ENCODE data around the gene IFT57.

Gene IFT57

DNA sequence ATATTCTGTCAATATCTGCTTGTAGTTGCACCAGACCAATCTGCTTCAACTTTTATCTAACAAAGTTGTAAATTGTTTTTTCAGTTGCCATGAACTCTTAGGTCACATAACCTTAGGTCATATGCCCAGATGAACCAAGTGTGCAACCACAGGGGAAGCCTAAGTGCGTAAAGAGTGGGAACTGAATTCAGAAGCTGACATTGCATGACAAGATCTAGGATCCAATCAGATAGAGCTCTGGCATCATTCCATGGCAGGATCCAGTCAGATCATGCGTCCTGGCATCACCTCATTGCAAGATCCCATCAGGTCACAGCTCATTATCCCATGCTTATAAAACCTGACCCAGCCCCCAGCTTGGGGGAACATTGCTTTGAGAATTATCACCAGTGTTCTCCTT lies 18.9 kb upstream of the IFT57 start:
- TF ChIP-seq TAF1 (IDR thresholded peaks at IDR 0.05; ENCODE audit: borderline replicate concordance, low read depth, low read length) (no peak), POLR2AphosphoS5 (IDR thresholded peaks at IDR 0.05; ENCODE audit: low read depth, low read length) (no peak), POLR2A (IDR thresholded peaks at IDR 0.05; ENCODE audit: low read depth, low read length) (no peak)
- FAIRE-seq (no peak), DNase-seq (ENCODE audit: insufficient read length) (no peak)

DNA sequence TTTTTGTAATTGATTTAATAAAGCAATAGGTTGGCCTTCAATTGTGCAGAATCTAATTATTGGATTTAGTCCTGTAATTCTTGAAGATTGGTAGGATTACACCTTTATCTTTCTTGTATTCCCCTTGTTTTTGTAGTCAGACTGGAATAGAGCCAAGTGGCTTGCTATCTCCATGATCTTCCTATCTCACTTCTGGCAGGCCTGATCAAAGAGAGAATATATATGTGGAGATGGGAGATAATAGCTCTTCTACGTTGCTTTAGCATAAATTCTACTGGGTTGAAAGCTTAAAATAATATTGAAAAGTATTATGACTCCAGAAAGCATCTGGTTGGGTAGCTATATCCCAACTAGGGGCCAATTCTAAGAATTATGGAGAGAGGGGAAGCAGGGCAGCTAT lies 16.9 kb upstream of the IFT57 start:
- no peak for TF ChIP-seq POLR2AphosphoS5 (IDR thresholded peaks at IDR 0.05; ENCODE audit: low read depth, low read length)
- no peak for TF ChIP-seq POLR2A (IDR thresholded peaks at IDR 0.05; ENCODE audit: low read depth, low read length)
- TF ChIP-seq TAF1 (IDR thresholded peaks at IDR 0.05; ENCODE audit: borderline replicate concordance, low read depth, low read length): no peak
- no peak for DNase-seq (ENCODE audit: insufficient read length)
- no peak for FAIRE-seq

DNA sequence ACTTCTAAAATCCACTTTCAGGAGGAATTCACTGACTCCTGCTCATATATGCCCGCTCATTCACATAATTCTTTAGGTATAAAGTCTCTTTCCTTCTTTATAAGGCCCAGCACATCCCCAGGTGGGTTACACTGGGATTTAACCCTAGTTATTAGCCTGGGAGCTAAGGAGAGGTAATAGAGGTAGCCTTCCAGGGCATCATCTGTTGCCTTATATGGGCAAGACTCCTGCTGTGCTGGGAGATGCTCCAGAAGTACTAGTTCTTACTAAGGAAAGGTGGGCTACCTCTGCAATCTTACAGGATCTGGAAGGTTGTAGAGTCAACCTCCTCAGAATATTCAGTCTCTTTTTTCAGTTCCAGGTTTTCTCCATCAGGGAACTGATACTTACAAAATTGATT lies 13.1 kb upstream of the IFT57 start:
- no peak for FAIRE-seq
- TF ChIP-seq POLR2A (IDR thresholded peaks at IDR 0.05; ENCODE audit: low read depth, low read length): no peak
- no peak for TF ChIP-seq POLR2AphosphoS5 (IDR thresholded peaks at IDR 0.05; ENCODE audit: low read depth, low read length)
- no peak for TF ChIP-seq TAF1 (IDR thresholded peaks at IDR 0.05; ENCODE audit: borderline replicate concordance, low read depth, low read length)

DNA sequence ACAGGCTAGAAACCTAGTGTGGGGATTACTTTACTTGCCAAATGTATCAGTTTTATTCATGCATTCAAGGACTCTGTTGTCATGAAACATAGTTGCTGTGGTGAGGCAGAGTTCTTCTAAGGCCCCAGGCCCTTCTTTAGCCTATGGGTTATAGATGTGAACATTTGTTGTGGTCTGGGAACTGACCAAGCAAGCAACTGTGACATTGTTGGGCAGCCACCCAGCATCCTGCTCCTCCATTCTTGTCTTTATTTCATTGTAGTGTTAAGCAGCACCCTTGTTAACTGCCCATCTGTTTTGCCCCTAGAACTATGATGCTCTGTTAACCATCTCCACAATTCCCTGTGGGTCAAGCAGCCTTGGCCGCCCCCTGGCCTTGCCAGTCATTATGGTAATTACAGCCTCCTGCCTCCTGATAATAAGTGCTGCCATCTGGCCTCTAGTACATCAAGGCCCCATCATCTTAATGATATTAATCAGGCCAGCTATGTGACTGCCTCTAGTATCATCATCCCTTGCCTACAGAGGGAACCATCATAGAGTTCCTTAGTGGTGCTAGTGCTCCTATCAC lies 12.2 kb upstream of the IFT57 start:
- DNase-seq (ENCODE audit: insufficient read length): no peak

More for the DNA sequence above, 13.1 kb upstream of the IFT57 start:
- DNase-seq (ENCODE audit: insufficient read length): no peak

DNA sequence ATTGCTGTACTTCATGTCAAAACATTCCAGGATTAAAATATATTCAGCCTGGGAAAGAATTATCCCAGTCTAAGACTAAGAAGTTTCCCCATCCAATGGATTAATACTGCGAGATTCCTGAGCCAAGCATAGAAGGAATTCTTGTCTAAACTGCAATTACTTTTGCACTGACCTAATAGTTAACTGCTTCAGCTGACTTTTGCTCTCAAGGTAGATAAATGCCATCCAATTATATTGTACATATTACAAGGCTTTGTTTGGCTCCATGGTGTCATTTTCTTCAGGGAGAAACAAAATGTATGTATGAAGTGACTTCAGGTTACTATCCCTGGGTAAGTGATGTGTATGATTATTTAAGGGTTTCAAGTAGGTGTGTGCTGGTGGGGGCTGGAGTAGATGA lies 6.1 kb upstream of the IFT57 start:
- FAIRE-seq (no peak), DNase-seq (ENCODE audit: insufficient read length) (no peak)
- TF ChIP-seq POLR2A (IDR thresholded peaks at IDR 0.05; ENCODE audit: low read depth, low read length) (no peak), TAF1 (IDR thresholded peaks at IDR 0.05; ENCODE audit: borderline replicate concordance, low read depth, low read length) (no peak), POLR2AphosphoS5 (IDR thresholded peaks at IDR 0.05; ENCODE audit: low read depth, low read length) (no peak)

More for the DNA sequence above, 12.2 kb upstream of the IFT57 start:
- no peak for FAIRE-seq
- TF ChIP-seq POLR2AphosphoS5 (IDR thresholded peaks at IDR 0.05; ENCODE audit: low read depth, low read length) (no peak), TAF1 (IDR thresholded peaks at IDR 0.05; ENCODE audit: borderline replicate concordance, low read depth, low read length) (no peak), POLR2A (IDR thresholded peaks at IDR 0.05; ENCODE audit: low read depth, low read length) (no peak)

DNA sequence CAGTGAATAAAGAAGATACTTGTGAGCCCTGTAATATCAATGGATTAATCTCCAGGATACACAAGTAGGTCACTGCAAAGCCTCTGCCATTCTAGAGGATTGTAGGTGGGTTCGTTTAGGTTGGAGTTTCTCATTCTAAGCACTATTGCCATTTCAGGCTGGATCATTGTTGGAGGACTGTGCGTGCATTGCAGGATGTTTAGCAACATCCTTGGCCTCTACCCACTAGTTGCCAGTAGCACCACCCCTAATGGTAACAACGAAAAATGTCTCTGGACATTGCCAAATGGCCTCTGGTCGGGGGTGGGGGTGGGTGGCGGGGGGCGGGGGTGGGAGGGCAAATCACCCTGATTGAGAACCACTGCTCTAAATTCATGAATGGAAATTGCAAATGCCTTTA lies 4.9 kb upstream of the IFT57 start:
- no peak for FAIRE-seq
- DNase-seq (ENCODE audit: insufficient read length): no peak
- TF ChIP-seq POLR2AphosphoS5 (IDR thresholded peaks at IDR 0.05; ENCODE audit: low read depth, low read length) (no peak), TAF1 (IDR thresholded peaks at IDR 0.05; ENCODE audit: borderline replicate concordance, low read depth, low read length) (no peak), POLR2A (IDR thresholded peaks at IDR 0.05; ENCODE audit: low read depth, low read length) (no peak)

DNA sequence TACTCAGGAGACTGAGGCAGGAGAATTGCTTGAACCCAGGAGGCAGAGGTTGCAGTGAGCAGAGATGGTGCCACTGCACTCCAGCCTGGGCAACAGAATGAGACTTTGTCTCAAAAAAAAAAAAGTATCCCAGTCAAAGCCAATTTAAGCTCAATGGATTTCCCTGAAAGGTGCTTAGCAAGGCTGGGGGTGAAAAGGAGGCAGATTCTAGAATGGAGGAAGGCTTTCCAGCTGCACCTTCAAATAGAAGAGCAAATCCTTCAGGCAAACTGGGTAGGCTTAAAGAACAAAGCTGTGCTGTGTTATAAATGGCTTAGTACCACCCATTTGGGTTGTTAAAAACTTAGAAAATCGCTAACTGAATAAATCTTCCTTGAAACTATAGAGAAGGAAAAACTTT lies 3.0 kb upstream of the IFT57 start:
- DNase-seq (ENCODE audit: insufficient read length) (no peak), FAIRE-seq (no peak)
- TF ChIP-seq POLR2A (IDR thresholded peaks at IDR 0.05; ENCODE audit: low read depth, low read length) (no peak), TAF1 (IDR thresholded peaks at IDR 0.05; ENCODE audit: borderline replicate concordance, low read depth, low read length) (no peak), POLR2AphosphoS5 (IDR thresholded peaks at IDR 0.05; ENCODE audit: low read depth, low read length) (no peak)

DNA sequence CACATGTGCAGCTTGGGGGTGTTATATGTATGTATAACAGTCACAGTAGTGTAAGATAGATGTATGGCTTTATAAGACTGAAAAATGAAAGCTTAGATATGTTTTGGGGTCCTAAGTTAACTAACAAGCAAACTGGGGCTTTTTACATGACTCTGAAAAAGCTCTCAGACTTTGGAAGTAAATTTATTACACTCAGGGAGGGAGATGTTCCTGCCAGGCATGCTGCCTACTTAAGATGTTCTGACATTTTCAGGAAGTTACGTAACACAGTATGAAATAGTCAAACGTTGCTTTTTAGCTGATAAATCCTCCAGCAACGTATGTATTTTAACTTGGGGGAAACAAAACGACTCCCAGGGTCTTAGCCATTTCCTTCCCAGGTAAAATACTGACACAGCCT lies 1.7 kb upstream of the IFT57 start:
- DNase-seq (ENCODE audit: insufficient read length) (no peak), FAIRE-seq (peak; percentile 78)
- no peak for TF ChIP-seq TAF1 (IDR thresholded peaks at IDR 0.05; ENCODE audit: borderline replicate concordance, low read depth, low read length)

DNA sequence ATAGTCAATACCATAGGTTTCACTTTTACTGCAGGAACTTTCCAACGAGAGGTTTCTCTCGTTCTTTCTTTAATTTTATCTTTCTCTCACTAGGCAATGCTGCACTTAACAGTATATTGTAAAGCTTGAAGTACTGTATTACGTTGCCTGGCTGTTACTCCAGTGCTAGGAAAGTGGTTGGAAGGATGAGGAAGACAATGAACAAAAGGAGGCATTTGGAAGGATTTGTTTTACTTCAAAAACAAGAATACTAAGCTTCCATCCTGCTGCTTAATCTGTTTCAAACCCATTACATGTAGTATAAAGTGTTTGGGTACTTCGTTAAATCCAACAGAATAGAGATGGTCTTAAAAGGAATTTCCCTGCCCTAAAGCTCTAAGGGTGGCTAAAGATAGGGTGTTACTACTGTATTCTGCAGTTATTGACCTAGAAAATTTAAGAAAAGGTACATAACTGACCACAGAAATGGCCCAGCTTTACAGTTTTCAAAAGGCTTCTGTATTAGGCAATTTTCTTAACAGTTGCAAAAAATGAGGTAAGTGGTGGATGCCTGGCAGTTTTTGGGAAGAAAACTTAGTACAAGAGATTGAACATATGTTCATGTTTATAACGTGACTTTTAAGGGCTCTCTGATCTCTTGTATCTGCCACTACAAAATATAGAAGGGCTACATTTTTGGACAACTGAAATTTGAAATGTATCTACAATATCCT lies 785 bp upstream of the IFT57 start:
- FAIRE-seq: no peak
- no peak for DNase-seq (ENCODE audit: insufficient read length)
- TF ChIP-seq TAF1 (IDR thresholded peaks at IDR 0.05; ENCODE audit: borderline replicate concordance, low read depth, low read length) (no peak), POLR2A (IDR thresholded peaks at IDR 0.05; ENCODE audit: low read depth, low read length) (no peak), POLR2AphosphoS5 (IDR thresholded peaks at IDR 0.05; ENCODE audit: low read depth, low read length) (no peak; the same call in 1 of the 2 replicates)

DNA sequence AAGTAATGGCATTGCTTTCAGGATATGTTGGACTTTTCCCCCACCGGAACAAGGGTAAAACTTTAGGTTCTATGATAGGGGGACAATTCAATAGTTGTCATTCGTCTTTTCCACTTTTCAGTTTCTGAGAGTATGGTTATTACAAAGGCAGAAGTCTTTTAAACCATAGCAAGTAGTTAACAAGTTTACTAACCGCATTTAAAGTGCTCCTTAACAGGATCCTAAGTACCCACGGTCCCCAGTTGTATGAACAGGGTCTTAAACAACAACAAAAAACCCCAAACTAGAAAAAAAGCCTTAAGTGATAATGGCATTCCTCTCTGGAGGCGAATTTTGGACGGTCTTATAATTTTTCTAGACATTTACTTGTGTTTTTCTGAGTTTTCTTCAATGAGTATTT lies 831 bp downstream of the IFT57 start:
- DNase-seq (ENCODE audit: insufficient read length) (no peak), FAIRE-seq (no peak)
- no peak for TF ChIP-seq TAF1 (IDR thresholded peaks at IDR 0.05; ENCODE audit: borderline replicate concordance, low read depth, low read length)
- TF ChIP-seq POLR2A (IDR thresholded peaks at IDR 0.05; ENCODE audit: low read depth, low read length): no peak
- TF ChIP-seq POLR2AphosphoS5 (IDR thresholded peaks at IDR 0.05; ENCODE audit: low read depth, low read length): no peak

DNA sequence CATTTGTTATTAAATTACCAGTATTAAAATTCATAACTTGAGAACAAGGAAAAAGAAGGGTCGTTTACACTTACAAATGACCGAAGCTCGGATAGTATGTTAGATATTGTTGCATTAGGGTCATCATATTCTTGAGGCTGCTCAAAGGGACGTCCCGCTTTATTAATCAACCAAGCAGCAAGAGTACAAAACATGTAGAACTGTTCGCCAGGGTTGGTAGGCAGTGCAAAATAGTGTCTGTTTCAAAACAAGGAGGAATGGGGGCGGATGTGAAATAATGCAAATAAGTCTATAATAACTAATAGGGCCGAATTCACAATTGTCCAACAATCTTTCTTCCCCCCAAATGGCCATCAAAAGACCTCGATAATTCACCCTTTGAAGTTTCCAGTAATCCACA lies 2.9 kb downstream of the IFT57 start:
- TF ChIP-seq POLR2A (IDR thresholded peaks at IDR 0.05; ENCODE audit: low read depth, low read length): no peak
- TF ChIP-seq POLR2AphosphoS5 (IDR thresholded peaks at IDR 0.05; ENCODE audit: low read depth, low read length): no peak
- no peak for TF ChIP-seq TAF1 (IDR thresholded peaks at IDR 0.05; ENCODE audit: borderline replicate concordance, low read depth, low read length)
- DNase-seq (ENCODE audit: insufficient read length) (peak; percentile 1), FAIRE-seq (peak; percentile 91)

DNA sequence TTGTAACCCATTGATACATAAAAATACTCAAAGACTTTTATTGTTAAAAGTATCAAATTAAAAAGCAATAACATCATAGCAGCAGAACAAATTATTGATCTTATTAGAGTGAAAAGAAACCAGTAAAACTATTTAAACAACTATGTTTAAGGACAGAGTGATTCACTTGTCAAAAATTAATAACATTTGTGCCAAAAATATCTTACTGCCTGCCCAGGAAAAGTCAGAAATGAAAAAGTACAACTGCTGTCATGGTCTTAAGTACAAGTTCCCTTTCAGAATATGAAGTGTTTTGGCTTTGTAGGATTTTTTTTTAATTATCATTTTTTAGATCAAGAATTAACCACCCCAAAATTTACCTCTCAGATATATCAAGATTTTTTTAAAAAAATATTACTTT lies 3.4 kb downstream of the IFT57 start:
- no peak for TF ChIP-seq POLR2A (IDR thresholded peaks at IDR 0.05; ENCODE audit: low read depth, low read length)
- no peak for TF ChIP-seq POLR2AphosphoS5 (IDR thresholded peaks at IDR 0.05; ENCODE audit: low read depth, low read length)
- FAIRE-seq (no peak), DNase-seq (ENCODE audit: insufficient read length) (no peak)

Measured in GM12892 (cell line).